GM23248 (cell line): ENCODE measurements around the gene MPP1. TPM values are rescaled to one million over a fixed set of nuclear protein-coding genes. Genes with fewer than 3 reads are reported as not detected.

Experiments used
- DNase-seq: peaks from one replicate; pipeline ENCODE4 v3.0.0-alpha.2; 2015
- H2AFZ ChIP-seq: fragments of 200-600 bp; sonication (generic); 2 replicates; pipeline ENCODE4 v1.6.1; 2016; ENCODE audit warnings: antibody characterized with exemption
- H3F3A ChIP-seq: fragments of 200-600 bp; sonication (generic); 2 replicates; pipeline ENCODE4 v1.6.1; 2016; ENCODE audit warnings: mild to moderate bottlenecking, antibody characterized with exemption, mixed run types; ENCODE audit not compliant: insufficient read depth
- H3K27ac ChIP-seq: fragments of 200-600 bp; sonication (generic); 2 replicates; pipeline ENCODE4 v1.5.1; 2016; ENCODE audit warnings: mild to moderate bottlenecking
- H3K27me3 ChIP-seq: fragments of 200-600 bp; sonication (generic); replicated peaks from 2 replicates; pipeline ENCODE4 v1.6.1; 2016; ENCODE audit warnings: mild to moderate bottlenecking; ENCODE audit not compliant: insufficient read depth
- H3K36me3 ChIP-seq: fragments of 200-600 bp; sonication (generic); 2 replicates; pipeline ENCODE4 v1.6.1; 2016; ENCODE audit warnings: low read depth, mild to moderate bottlenecking
- H3K4me1 ChIP-seq: fragments of 200-600 bp; sonication (generic); 2 replicates; pipeline ENCODE4 v1.6.1; 2016; ENCODE audit warnings: mild to moderate bottlenecking; ENCODE audit not compliant: insufficient read depth
- H3K4me2 ChIP-seq: fragments of 200-600 bp; sonication (generic); one replicate; pipeline ENCODE4 v1.6.1; 2016; ENCODE audit warnings: mild to moderate bottlenecking; ENCODE audit not compliant: unreplicated experiment
- H3K4me3 ChIP-seq: fragments of 200-600 bp; sonication (generic); 2 replicates; pipeline ENCODE4 v1.5.1; 2016; ENCODE audit warnings: mild to moderate bottlenecking
- H3K79me2 ChIP-seq: fragments of 200-600 bp; sonication (generic); 2 replicates; pipeline ENCODE4 v1.6.1; 2016; ENCODE audit warnings: mild to moderate bottlenecking; ENCODE audit not compliant: insufficient read depth
- H3K9ac ChIP-seq: fragments of 200-600 bp; sonication (generic); 2 replicates; pipeline ENCODE4 v1.6.1; 2016; ENCODE audit warnings: mild to moderate bottlenecking
- H3K9me2 ChIP-seq: fragments of 200-600 bp; sonication (generic); 2 replicates; pipeline ENCODE4 v1.6.1; 2016; ENCODE audit warnings: mixed run types, mild to moderate bottlenecking, moderate library complexity; ENCODE audit not compliant: insufficient read depth
- H3K9me3 ChIP-seq: fragments of 200-600 bp; sonication (generic); one replicate; pipeline ENCODE4 v1.6.1; 2017; ENCODE audit warnings: low read depth
- H4K20me1 ChIP-seq: fragments of 200-600 bp; sonication (generic); 2 replicates; pipeline ENCODE4 v1.6.0; 2016; ENCODE audit not compliant: insufficient read depth
- EZH2 ChIP-seq: fragments of 200-600 bp; sonication (generic); IDR thresholded peaks from 2 replicates; pipeline ENCODE4 v1.6.1; 2018; ENCODE audit warnings: antibody characterized with exemption, mild to moderate bottlenecking; ENCODE audit not compliant: insufficient read depth, poor library complexity, severe bottlenecking
- EZH2phosphoT487 ChIP-seq: fragments of 200-600 bp; sonication (generic); IDR thresholded peaks from 2 replicates; pipeline ENCODE4 v1.6.1; 2018; ENCODE audit warnings: antibody characterized with exemption, moderate library complexity, mild to moderate bottlenecking, low read depth; ENCODE audit not compliant: insufficient read depth
- WGBS, 2 experiments: methylation state at CpG; one replicate each; pipeline ENCODE4 v1.1.6; 2015 to 2017; ENCODE audit warnings: low lambda C conversion rate in 2 of 2, low coverage in 1 of 2; ENCODE audit errors: missing lambda C conversion rate in 2 of 2; 5-methylcytosine and 5-hydroxymethylcytosine counted together
- in situ Hi-C: fragments of 300-500 bp; cut with MboI; formaldehyde crosslinking; loops from 2 replicates; pipeline ENCODE4 v1.15.0; 2020
- polyA plus RNA-seq: library from polyadenylated mRNA; unstranded; fragments of >200 nt; fragmentation: Nextera tagmentation; extraction: Ambion mirVana; gene quantifications from 2 replicates; pipeline ENCODE4 v1.2.1, GENCODE V29; 2016
- total RNA-seq: library from RNA; depleted of rRNA; stranded (reverse); fragments of >200 nt; shearing (Covaris generic); gene quantifications from 2 replicates; pipeline ENCODE4 v1.2.3, GENCODE V29; 2014

Gene MPP1
- total and polyA plus RNA-seq, 2 experiments from 2014 or later = 16.6 to 22.7 TPM

GRCh38 chrX:154806837-154807501 is 1.7 kb upstream of the MPP1 start:
- H3K27me3 ChIP-seq = no peaks in the 10 kb centered on the region

DNA sequence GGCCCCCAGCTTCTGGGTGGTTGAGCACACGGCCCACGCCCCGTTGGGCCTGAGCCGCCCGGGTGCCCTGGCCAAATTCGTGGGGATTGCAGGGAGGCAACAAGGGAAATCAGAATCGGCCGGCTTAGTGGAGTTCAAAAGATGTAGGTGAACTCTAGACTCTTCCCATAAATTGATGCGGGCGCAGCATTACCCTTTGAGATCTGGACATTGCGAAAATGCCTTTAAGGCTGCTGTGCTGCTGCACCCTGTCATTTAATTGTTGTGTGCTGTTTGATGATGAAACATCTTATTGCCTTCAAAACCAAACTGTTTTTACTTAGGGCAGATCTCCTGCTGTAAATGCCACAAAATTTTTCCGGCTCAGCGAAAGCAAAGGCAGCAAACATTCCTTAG is 409 bp upstream of the MPP1 start:
- TF ChIP-seq EZH2phosphoT487 (no peak), EZH2 (no peak)
- Histone ChIP-seq H3K9me3 (no peaks in the 10 kb centered on the region), H3K4me1 (no peaks in the 10 kb centered on the region), H3K27ac (peak overlapping the region; percentile 58), H3K9me2 (no peaks in the 10 kb centered on the region), H3K27me3 (no peaks in the 10 kb centered on the region), H4K20me1 (no peaks in the 10 kb centered on the region), H2AFZ (peak overlapping the region; percentile 85), H3K36me3 (no peaks in the 10 kb centered on the region), H3K9ac (peak overlapping the region; percentile 75), H3K79me2 (peaks cover 4% of the 10 kb centered on the region; the same call in 1 of the 2 replicates), H3F3A (no peaks in the 10 kb centered on the region), H3K4me2 (peak overlapping the region; percentile 73), H3K4me3 (peak overlapping the region; percentile 79)
- in situ Hi-C loops = no loop called here
- peak; percentile 50 for DNase-seq
- WGBS, 2 experiments = 1% methylated on average over 10 to 13 of the region's 13 CpGs

More at GRCh38 chrX:154806837-154807501, 1.7 kb upstream of the MPP1 start:
- Histone ChIP-seq H3K4me1 (no peaks in the 10 kb centered on the region), H3F3A (no peaks in the 10 kb centered on the region), H3K9me2 (no peaks in the 10 kb centered on the region), H2AFZ (no peak overlapping the region), H3K4me3 (no peak overlapping the region), H3K4me2 (no peak overlapping the region), H3K79me2 (no peaks in the 10 kb centered on the region), H3K9ac (no peak overlapping the region), H4K20me1 (no peaks in the 10 kb centered on the region), H3K36me3 (no peaks in the 10 kb centered on the region), H3K9me3 (no peaks in the 10 kb centered on the region), H3K27ac (no peak overlapping the region)
- WGBS, 2 experiments = 89 to 95% methylated on average over 5 of the region's 5 CpGs
- no peak for TF ChIP-seq EZH2phosphoT487
- no peak for TF ChIP-seq EZH2
- in situ Hi-C loops = no loop called here
- no peak for DNase-seq

- Histone ChIP-seq H3K4me3 (peak overlapping the region; percentile 79), H3F3A (peaks cover 3% of the 10 kb centered on the region; the same call in 1 of the 2 replicates), H3K9me2 (no peaks in the 10 kb centered on the region), H3K27ac (peak overlapping the region; percentile 42), H3K9ac (peak overlapping the region; percentile 75), H3K79me2 (peaks cover 8% of the 10 kb centered on the region; the same call in 1 of the 2 replicates), H4K20me1 (no peaks in the 10 kb centered on the region), H3K36me3 (no peaks in the 10 kb centered on the region), H3K9me3 (no peaks in the 10 kb centered on the region), H3K4me2 (peak overlapping the region; percentile 91), H3K4me1 (peaks cover 6% of the 10 kb centered on the region), H2AFZ (peak overlapping the region; percentile 85), H3K27me3 (no peaks in the 10 kb centered on the region)
- TF ChIP-seq EZH2phosphoT487 (no peak), EZH2 (no peak)
- in situ Hi-C loops = no loop called here
- WGBS, 2 experiments = 7 to 10% methylated on average over 6 to 7 of the region's 7 CpGs
- DNase-seq = peak; percentile 24
These were observed 876 bp downstream of the MPP1 start for GRCh38 chrX:154804261-154804956.

- H3K9ac ChIP-seq = no peak overlapping the region
- in situ Hi-C loops = no loop called here
- H3K79me2 ChIP-seq = peaks cover 8% of the 10 kb centered on the region; the same call in 1 of the 2 replicates
- peaks cover 10% of the 10 kb centered on the region for H3K4me1 ChIP-seq
- H3K4me2 ChIP-seq = no peak overlapping the region
- H3K9me2 ChIP-seq = no peaks in the 10 kb centered on the region
- H4K20me1 ChIP-seq = no peaks in the 10 kb centered on the region
- WGBS, 2 experiments = 96 to 97% methylated on average over 2 of the region's 2 CpGs
- H3K4me3 ChIP-seq = no peak overlapping the region
- H3F3A ChIP-seq = peaks cover 10% of the 10 kb centered on the region; the same call in 1 of the 2 replicates
- no peak overlapping the region for H3K27ac ChIP-seq
- no peaks in the 10 kb centered on the region for H3K27me3 ChIP-seq
- H3K9me3 ChIP-seq = no peaks in the 10 kb centered on the region
- H2AFZ ChIP-seq = no peak overlapping the region
- no peaks in the 10 kb centered on the region for H3K36me3 ChIP-seq
- DNase-seq = no peak
- no peak for TF ChIP-seq EZH2
- TF ChIP-seq EZH2phosphoT487 = no peak
These were observed 2.3 kb downstream of the MPP1 start for GRCh38 chrX:154802947-154803346.
